ENCODE results near the gene KLF7.

DNA sequence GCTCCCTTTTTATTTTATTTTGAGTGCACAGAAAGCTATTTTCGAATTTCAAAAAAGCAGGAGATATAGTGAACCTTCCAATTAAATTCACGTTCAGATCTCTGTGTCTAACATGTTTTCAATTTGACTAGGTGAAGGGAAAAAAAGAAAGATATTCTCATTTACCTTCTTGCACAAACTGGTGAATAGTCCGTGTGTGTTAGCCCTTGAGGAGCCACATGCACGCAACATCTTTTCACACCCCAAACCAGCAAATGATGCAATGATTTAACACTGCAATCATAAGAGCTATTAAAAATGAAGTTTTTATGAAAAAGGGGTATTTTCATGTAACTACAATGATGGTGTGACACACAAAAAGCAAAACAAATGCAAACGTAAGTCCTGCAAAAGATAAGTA is 116.6 kb downstream of the KLF7 start:
- TF ChIP-seq EZH2phosphoT487 (IDR thresholded peaks at IDR 0.05; ENCODE audit: borderline replicate concordance, low read depth, low read length) = no peak
- TF ChIP-seq, protein P1, sequence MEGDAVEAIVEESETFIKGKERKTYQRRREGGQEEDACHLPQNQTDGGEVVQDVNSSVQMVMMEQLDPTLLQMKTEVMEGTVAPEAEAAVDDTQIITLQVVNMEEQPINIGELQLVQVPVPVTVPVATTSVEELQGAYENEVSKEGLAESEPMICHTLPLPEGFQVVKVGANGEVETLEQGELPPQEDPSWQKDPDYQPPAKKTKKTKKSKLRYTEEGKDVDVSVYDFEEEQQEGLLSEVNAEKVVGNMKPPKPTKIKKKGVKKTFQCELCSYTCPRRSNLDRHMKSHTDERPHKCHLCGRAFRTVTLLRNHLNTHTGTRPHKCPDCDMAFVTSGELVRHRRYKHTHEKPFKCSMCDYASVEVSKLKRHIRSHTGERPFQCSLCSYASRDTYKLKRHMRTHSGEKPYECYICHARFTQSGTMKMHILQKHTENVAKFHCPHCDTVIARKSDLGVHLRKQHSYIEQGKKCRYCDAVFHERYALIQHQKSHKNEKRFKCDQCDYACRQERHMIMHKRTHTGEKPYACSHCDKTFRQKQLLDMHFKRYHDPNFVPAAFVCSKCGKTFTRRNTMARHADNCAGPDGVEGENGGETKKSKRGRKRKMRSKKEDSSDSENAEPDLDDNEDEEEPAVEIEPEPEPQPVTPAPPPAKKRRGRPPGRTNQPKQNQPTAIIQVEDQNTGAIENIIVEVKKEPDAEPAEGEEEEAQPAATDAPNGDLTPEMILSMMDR (conservative IDR thresholded peaks at IDR 0.05; ENCODE audit: low read length) = no peak
